ENCODE data around the gene LEPROT. TPM values are rescaled to one million over a fixed set of nuclear protein-coding genes. Genes with fewer than 3 reads are reported as not detected.

Gene LEPROT
- total and polyA plus RNA-seq, 4 experiments from 2014 or later, result 13.2 to 27.1 (median 25.4) TPM

DNA sequence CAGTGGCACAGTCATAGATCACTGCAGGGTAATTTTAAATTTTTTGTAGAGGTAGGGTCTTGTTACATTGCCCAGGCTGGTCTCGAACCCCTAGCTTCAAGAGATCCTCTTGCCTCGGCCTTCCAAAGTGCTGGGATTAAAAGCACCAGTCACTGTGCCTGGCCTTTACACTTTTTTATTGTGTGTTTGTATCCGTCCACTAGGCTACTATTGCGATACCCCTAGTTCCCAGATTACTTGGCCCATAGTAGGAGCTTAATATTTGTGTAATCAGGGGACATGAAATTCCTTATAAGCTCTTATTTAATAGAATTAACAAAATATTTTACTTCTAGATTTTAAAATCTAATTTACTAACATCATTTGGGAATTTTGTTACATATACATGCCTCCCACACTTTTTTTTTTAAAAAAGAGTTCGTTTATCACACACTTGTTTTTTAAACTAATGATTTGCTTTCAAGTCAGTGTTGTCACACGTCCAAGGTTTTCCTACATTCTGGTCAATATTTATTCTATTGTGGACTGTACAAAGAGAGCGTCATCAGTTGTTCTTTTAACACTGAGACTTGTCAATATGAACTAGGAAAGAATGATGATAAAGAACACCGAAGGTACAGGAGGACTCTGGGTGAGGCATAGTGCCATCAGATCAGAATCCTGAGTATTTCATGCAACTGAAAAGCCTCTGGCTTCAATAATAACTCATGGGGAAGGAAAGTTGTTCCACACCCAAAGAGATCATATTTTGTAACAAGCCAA, 63.7 kb downstream of the LEPROT start:
- H3K27me3 Mint-ChIP-seq, result peaks cover 0 to 2% of the 10 kb centered on the region in 2 donors
- H3K4me3 Mint-ChIP-seq, result no peak overlapping the region
- Histone ChIP-seq H3K27me3 (ENCODE audit: insufficient read depth, low read length) (no peaks in the 10 kb centered on the region), H3K4me1 (ENCODE audit: insufficient read depth, low read length) (no peaks in the 10 kb centered on the region), H3K9me3 (ENCODE audit: control insufficient read depth in 1 of 2, low read length in 2 of 2) (no peaks in the 10 kb centered on the region), H3K36me3 (ENCODE audit: insufficient read depth, low read length) (no peaks in the 10 kb centered on the region), H3K4me3 (ENCODE audit: low read length in 2 of 2) (no peak overlapping the region), H3K27ac (ENCODE audit: low read depth, low read length) (no peak overlapping the region)
- H3K9me3 Mint-ChIP-seq, result peaks cover 0 to 2% (median 0%) of the 10 kb centered on the region in 8 donors
- DNase-seq, result no peak
- CTCF ChIA-PET (ENCODE audit: partially characterized antibody), result no interaction called here
- H3K4me1 Mint-ChIP-seq, result no peaks in the 10 kb centered on the region
- no peaks in the 10 kb centered on the region for H3K36me3 Mint-ChIP-seq
- intact Hi-C loops (cut with micrococcal nuclease), result no loop called here
- POLR2A ChIA-PET (ENCODE audit: partially characterized antibody), result no interaction called here
- no peak overlapping the region for H3K27ac Mint-ChIP-seq

Other genes with a start within 250 kb of the LEPROT start
- gene DNAJC6, start 111.1 kb upstream of the LEPROT start, total RNA-seq, result 1 to 10 TPM; 3.6 to 4.3 TPM
- gene DNAJC6, start 111.1 kb upstream of the LEPROT start, polyA plus RNA-seq, result under 1 TPM; 0.35 to 0.78 TPM
- gene LEPR, start within 50 bp of the LEPROT start, total RNA-seq, result 1 to 10 TPM; 1.7 to 2.0 TPM
- gene LEPR, start within 50 bp of the LEPROT start, polyA plus RNA-seq, result 1 to 10 TPM; 2.0 to 3.0 TPM